Right renal pelvis (tissue), 4 donors: ENCODE data around the gene IL17B. TPM values are rescaled to one million over a fixed set of nuclear protein-coding genes. Genes with fewer than 3 reads are reported as not detected.
A peak's percentile ranks its signal among the peaks of the same experiment; 100 is the strongest.

Experiments used
- DNase-seq, 4 donors: peaks; one replicate each; pipeline ENCODE4 v3.0.0-alpha.2; 2013; ENCODE audit warnings: low read depth in 4 of 4, low spot score in 3 of 4, missing footprints in 1 of 4
- polyA plus RNA-seq, 4 donors: library from polyadenylated mRNA; unstranded; fragments of 120-200 nt; gene quantifications; one replicate each; pipeline ENCODE4 v1.2.1, GENCODE V29; 2013; ENCODE audit not compliant: insufficient read length in 4 of 4

IL17B gene
- polyA plus RNA-seq, 4 donors, result 0.46 to 2.8 (median 1.1) TPM

GRCh38 chr5:149381261-149381985, 2.3 kb upstream of the IL17B start:
- no peak for DNase-seq

GRCh38 chr5:149380466-149381121, 1.5 kb upstream of the IL17B start:
- DNase-seq, result no peak

- DNase-seq, result peak in 1 of 4 donors; percentile 46
Measured at GRCh38 chr5:149379818-149380374, 804 bp upstream of the IL17B start.

- no peak for DNase-seq
Measured at GRCh38 chr5:149378241-149378820, 761 bp downstream of the IL17B start.

- DNase-seq, result no peak
Measured at GRCh38 chr5:149376711-149377447, 2.2 kb downstream of the IL17B start.

GRCh38 chr5:149376104-149376503, 3.0 kb downstream of the IL17B start:
- no peak for DNase-seq

GRCh38 chr5:149375434-149375833, 3.7 kb downstream of the IL17B start:
- no peak for DNase-seq

- no peak for DNase-seq
Measured at GRCh38 chr5:149374801-149375200, 4.3 kb downstream of the IL17B start.

- no peak for DNase-seq
Measured at GRCh38 chr5:149374303-149374702, 4.8 kb downstream of the IL17B start.

- no peak for DNase-seq
Measured at GRCh38 chr5:149372932-149373331, 6.2 kb downstream of the IL17B start.

- DNase-seq, result no peak
Measured at GRCh38 chr5:149372076-149372795, 6.9 kb downstream of the IL17B start.

GRCh38 chr5:149371296-149371962, 7.7 kb downstream of the IL17B start:
- no peak for DNase-seq

GRCh38 chr5:149370878-149371277, 8.2 kb downstream of the IL17B start:
- no peak for DNase-seq

GRCh38 chr5:149367972-149368645, 11.0 kb downstream of the IL17B start:
- DNase-seq, result no peak

- DNase-seq, result peak in 3 of 4 donors; percentile 51 to 56 (median 55)
Measured at GRCh38 chr5:149367249-149367971, 11.7 kb downstream of the IL17B start.

- DNase-seq, result no peak
Measured at GRCh38 chr5:149366169-149366729, 12.8 kb downstream of the IL17B start.

GRCh38 chr5:149365418-149365817, 13.7 kb downstream of the IL17B start:
- DNase-seq, result no peak

- DNase-seq, result no peak
Measured at GRCh38 chr5:149364719-149365118, 14.4 kb downstream of the IL17B start.
